ENCODE measurements around the gene SLC41A1.
A peak's percentile ranks its signal among the peaks of the same experiment; 100 is the strongest.

Gene SLC41A1

DNA sequence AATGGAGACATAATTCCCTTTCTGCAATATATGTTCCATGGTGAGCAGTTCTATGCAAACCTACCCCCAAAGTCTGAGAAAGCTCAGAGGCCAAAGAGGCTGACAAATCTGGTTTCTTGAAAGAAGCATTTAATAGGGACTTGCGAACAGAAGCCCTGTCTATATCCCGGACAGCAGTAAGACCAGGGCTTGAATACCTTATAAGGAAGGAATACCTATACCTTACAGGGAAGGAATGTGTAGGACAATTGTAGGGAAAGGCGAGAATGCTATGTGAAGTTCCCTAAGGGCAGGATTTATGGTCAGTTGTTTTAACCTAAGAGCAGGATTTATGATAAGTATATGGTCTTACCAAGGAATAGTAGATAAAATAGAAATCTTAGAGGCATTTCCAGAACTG, 5.0 kb upstream of the SLC41A1 start:
- DNase-seq: no peak

DNA sequence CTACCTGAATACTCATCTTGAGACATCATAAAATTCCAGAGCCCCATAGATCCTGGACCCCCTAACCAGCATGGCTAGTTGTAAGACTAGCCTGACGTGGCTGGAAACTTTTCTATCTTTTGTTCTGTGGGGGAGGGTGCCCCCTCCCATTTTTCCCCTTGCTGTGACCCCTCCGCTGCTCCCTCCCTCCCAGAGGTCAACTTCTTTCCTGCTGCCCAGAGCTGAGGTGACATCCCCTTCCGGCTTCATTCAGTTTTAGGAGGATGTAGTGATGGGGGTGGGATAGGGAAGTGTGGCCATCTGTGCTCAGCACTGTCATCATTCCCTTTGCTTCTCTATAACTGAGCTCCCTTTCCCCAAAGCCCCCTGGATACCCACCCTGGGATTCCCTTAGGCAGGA, 4.4 kb upstream of the SLC41A1 start:
- no peak for DNase-seq

DNA sequence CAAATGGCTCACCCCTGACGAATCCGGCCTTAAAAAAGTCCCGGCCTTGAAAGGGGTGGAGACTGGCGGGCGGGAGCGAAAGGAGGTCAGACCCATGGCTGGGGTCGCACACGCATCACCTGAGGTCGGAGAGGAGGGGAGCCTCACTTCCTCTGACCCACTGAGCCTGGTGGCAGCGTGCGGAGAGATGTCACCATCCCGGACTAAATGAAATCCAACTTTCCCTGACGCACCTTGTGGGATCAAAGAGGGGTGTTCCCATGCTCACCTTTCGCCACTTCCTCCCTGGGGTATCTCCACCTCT, 709 bp upstream of the SLC41A1 start:
- peak; percentile 49 for DNase-seq

DNA sequence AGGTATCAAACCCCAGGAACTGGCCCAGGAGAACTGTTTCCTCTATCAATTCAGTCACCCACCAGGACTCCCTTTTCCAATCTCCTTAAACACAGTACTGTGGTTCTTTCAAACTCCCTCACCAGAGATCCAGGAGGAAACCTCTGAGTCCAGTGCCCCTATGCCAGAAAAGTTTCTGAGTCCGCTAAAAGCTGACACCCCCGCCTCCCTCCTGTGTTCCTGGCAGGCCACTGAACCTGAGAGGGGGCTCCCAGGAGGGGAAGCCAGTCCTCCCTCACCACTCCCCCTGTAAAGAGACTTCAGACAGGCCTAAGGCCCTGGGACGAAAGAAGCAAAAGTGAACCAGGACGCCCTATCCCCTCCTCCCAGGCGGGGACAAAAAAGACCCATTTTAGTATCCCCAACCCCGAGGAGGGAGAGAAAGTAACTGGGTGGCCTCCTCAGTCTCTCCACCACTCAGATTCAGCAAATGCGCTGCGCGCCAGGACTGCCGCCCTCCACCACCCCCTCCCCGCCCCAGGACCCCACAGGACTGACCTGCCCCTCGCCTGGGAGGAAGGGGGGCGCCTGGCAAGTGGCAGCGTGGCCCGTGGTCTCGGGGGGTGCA, 624 bp downstream of the SLC41A1 start:
- peak; percentile 15 for DNase-seq

DNA sequence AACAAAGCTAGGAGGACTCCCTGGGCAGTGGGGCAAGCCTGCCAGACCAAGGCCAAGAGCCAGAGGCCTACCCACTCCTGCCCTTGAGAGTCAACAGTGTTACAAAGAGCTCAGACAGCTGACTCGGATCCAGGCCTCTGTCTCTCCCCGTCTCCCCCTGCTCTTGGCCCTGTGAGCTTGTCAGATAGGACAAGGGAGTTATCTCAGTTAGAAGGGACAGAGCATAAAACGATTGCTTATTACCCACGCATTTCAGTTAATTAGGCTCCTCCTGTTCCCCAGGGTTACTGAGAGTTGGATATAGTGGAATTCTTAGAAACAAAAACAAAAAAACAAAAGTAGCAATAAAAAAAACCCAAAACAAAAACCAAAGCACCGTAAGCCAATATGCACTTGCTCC, 1.3 kb downstream of the SLC41A1 start:
- DNase-seq: peak; percentile 18

DNA sequence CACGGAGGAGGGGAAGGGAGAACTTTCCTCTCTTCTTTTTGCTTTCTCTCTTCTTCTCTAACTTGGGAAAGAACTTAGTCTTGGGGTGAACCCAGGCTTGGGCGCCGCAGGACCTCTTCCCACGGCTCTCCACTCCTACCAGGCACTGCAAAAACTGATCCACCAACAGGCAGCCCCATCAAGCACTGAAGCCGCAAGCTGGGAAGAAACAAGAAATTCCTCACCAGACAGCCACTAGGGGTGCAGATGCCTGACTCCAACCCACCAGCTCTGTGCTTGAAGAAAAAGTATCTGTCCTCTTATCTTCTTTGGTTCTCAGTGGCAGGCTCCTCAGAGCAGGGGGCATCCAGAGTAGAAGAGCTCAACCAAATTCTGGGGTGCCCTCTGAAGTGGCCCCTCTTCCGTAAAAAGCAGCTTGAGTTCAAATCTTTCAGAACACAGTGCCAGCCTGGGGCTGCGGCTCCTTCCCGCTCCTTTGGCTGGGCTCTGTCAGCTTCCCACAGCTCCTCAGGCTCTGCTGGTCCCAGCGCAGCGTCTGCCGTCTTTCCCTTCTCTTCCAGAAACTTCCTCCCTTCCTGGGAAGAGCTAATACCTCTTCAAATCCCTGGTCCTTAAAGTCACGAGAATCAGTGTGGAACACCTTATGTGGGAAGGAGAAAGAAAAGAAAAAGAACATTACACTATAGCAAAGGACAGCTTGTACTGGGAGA, 2.4 kb downstream of the SLC41A1 start:
- DNase-seq: no peak

DNA sequence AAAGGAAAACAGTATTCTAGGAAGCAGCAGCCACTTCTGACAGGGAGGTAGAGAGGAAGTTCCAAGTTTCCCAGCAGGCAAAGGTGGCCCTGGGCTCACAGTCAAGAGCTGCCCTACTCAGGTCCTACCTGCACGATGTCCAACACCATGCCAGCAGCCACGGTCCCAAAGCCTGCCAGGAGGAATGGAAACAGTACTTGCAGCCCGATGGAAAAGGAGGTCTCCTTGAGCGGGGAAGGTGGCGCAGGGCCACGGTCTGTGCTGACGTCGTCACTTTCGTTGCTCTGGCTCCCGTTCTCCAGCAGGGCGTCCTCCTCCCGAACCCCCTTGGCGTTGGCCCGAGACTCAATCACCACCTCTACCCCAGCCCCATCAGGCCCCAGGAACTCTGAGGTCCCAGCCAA, 3.1 kb downstream of the SLC41A1 start:
- DNase-seq: no peak

DNA sequence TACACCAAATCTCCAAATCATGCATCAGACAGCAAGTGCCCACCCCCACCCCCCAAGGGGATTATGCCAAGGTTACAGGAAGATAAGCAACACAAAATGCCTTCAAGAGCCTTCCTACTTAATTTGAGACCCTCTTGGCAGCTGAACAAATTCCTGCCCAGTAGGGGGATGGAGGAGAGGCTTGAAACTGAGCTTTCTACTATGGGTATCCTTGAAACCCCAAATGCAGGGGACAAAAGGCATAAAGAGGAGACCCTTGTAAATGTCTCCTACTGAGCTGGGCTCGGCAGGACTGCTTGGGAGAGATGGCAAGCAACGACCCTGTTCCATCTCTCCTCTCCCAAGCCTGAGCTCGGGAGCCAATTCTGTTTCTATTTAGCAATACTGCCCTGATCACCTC, 3.5 kb downstream of the SLC41A1 start:
- DNase-seq: no peak

DNA sequence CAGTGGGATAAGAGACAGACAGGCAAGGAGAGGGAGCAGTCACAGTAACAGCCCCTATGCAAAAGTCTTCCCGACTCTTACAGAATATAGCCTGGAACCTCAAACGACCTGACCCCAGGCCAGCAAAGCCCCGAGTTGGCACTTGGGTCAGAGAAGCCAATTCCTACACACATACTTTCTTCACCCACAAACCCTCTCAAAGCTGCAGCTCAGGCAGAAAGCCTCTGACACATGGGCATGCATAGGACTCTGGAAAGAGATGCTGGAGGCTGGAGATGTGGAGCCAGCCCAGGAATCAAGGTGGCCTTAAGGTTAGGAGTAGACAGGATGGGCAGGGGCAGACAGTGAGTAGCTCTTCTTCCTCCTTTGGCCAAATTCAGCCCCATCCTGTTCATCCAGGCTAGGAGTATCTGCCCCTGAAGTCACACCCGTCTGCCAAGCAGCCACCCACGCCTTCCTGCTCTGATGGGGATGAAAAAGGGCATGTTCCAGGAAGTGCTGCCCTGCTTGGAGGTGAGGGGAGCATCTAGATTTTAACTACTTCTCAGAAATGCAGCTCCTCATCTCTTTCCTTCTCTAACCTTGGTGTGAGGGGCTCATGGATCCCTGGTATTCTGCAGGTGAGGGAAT, 7.8 kb downstream of the SLC41A1 start:
- peak; percentile 72 for DNase-seq

DNA sequence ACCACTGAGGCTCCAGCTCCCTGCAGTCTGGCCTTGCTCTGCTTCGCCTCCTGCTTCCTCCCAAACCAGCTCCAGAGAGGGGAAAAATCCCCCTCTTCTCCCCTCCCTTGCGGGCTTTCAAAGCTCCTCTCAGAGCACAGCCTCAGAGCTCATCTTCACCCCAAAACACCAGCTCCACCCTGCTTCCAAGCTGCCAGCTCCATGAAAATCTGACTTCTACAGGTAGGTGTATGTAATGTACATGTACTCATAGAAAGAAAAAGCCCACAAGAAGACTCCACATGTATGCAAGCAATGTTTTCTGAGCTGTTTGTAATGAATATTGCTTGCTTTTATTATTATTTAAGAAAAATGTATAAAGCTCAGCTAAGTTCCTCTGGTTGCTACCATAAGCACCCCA, 8.4 kb downstream of the SLC41A1 start:
- DNase-seq: no peak

DNA sequence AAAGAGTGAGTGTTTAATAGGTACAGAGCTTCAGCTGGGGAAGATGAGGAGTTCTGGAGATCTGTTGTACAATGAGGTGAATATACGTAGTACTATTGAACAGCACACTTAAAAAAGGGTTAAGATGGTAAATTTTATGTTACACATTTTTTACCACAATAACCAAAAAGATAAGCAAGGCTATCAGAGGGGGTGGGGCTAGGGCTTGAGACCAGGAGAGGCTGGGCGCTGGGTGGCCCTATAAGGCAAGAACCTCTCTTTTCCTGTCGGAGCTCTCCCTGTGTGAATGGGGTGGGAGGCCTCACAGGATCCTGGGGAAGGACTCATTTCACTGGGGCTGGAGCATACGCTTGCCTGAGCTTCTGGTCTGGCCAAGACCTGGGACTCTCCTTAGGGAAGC, 9.0 kb downstream of the SLC41A1 start:
- no peak for DNase-seq

DNA sequence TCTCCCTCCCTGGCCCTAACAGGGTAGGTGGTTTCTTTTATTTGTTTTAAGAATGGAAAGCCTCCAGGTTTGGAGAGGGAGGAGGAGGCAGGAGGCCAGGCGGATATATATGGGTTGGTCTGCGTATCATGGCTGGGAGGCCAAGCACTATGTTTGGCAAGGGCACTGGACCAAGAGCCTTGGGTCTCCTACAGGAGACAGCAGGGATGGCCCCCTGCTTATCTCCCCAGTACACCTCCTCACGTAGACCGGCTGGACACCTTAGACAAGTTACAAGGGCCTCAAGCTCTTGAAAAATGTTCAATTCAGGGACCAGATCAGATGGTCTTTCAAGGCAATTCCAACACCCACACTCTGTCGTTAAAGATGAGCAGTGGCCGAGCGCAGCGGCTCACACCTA, 10.9 kb downstream of the SLC41A1 start:
- no peak for DNase-seq

DNA sequence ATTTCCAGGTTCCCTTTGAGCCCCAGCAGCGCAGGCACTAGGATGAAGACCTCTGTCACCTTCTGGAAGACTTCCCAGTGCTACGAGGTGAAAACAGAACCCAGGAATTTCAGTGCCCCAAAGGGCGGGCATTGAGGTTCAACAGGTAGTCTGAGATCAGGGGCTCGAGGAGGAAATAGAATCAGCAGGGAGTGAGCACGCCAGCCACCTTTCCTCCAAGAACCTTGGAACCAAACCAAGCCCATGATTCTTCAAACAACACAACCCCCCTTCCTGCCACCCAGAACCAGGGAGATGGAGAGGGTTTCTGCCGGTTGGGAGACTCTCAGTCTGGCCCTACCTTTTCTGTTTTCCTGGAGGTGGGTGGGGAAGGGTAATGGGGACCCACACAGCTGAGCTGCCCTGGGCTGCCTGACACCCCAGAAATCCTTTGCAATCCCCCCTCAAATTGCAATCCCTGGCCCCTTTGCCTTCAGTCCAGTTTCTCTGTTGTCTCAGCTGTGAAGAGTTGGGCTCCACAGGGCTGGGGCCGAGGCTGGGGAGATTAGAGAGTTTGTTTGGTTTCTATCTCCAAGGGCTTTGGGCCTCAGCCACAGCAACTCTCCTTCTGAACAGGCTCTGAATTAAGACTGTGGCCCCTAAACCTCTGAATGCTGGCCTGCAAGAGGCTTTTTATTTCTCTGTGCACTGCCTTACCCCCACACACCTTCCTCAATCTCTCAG, 11.9 kb downstream of the SLC41A1 start:
- no peak for DNase-seq

DNA sequence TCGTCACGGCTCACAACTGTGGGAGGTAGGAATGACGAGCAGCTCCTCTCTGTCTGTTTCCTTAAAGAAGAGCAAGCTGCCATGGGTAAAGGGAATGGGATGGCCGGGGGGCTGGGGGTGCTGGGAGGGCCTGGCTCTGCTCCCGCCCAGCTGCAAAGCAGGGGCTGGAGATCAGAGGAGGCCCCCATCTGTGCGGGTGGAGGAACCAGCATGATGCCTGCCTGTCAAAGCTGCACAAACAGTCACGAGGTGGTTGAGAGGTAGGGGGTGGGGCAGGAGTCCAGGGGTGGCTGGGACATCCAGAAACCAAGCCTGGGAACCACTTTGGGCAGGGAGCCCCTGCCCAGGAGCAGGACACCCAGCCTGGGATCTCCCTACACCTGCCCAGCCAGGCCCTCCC, 12.6 kb downstream of the SLC41A1 start:
- no peak for DNase-seq

DNA sequence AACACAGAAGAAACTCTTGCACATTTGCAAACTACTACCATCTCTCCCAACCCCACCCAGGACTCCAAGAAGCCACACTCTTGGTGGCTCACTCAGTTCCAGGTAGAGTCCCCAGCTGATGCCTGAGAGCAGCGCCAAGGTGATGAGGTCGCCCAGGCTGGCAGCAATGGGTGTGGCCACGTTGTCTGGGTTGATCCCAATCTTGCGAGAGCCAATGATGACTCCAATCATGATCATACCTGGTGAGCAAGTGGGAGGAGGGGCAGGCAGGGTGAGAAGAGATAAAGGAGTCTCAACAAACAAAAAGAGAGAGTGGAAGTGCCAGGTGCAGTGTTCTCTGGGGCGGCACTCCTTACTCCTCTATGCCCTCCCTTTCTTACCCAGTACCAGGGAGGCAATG, 14.4 kb downstream of the SLC41A1 start:
- DNase-seq: no peak

DNA sequence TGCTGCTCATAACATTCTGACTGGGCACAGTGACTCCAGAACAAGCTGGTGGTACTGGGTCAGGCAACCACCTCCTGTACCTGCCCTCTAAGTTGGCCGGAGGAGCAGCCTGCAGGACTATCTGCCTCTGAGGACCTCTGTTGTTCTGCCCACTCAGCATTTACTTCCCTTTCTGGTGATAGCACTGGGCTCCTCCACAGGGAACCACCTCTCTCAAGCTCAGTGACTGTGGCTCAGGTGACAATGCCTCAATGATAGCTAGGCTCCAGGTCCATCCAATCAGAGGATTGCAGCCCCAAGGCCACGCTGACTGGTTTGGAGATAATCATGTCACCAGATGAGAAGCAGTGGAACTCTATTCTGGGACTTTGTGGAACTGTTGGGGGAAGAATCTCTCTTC, 15.8 kb downstream of the SLC41A1 start:
- no peak for DNase-seq

DNA sequence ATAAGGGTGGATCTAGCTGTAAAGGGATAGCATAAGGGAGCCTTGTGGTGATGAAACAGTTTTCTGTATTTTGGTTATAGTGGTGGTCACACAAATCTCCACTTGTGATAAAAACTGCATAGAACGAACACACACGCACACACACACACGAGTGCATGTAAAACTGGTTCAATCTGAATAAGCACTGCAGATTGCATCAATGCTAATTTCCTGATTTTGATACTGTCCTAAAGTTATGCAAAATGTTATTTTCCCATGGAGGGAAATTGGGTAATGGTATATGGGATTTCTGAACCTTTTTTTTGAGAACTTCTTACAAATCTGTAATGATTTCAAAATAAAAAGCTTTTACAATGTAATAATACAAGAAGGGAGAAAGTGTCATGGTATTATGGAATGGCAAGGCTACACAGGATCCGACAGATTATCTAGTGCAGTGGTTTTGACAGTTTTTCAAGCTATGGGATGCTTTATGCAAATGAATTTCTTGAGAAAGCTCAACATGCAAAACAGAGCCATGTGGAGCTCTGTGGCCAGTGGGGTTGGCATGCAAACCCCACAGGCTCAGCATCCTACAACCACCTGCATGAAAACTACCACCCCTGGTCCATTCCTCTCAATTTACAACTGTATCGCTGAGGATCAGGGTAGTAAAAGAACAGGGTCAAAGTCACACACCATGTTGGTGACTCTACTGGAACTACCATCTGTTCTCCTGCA, 18.8 kb downstream of the SLC41A1 start:
- DNase-seq: no peak

DNA sequence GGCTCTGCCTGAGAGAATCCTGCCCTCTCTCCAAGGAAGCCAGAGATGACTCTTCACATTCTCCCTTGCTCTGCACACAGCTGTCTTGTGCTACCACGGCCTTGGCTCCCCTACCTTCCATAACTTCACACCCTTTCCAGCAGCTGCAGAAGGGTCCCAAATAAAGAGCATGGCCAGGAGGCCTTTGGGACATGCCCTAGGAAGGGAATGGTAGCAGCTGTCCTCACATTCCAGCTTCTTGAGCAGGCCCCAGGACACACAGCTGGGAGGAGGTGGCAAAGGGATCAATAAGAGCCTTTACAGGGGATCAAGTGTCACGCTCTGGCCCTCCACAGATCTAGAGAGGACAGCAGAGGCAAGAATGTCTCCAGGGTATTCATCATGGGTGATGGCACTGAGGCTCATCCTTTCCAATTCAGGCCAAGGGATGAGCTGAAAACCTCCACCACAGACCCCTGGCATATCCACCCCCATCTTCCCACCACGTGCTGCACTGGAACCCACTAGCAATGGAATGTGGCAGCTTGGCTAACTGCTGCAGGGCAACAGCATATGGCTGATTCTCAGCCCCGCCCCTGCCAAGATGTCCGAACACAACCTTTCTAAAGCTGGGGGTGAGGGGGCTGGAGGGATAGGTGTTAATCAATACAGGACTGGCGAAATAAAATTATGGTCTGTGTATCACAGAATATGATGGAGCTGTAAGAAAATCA, 19.9 kb downstream of the SLC41A1 start:
- no peak for DNase-seq

DNA sequence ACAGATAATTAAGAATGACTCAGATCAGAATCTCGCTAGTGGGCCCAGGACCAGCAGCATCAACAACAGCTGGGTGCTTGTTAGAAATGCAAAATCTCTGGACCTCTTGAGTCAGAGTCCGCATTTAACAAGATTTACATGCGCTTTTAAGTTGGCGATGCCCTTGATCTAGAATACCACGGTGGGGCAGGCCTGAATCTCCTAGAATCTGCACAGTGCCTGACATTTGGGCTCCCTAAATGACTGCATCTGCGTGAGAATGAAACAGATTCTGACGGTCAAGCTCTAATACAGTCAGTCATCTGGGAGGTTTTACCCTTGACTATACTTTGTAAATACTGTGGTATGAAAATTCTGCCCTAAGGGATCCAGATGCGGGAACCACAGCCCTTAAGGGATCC, 20.5 kb downstream of the SLC41A1 start:
- DNase-seq: no peak

DNA sequence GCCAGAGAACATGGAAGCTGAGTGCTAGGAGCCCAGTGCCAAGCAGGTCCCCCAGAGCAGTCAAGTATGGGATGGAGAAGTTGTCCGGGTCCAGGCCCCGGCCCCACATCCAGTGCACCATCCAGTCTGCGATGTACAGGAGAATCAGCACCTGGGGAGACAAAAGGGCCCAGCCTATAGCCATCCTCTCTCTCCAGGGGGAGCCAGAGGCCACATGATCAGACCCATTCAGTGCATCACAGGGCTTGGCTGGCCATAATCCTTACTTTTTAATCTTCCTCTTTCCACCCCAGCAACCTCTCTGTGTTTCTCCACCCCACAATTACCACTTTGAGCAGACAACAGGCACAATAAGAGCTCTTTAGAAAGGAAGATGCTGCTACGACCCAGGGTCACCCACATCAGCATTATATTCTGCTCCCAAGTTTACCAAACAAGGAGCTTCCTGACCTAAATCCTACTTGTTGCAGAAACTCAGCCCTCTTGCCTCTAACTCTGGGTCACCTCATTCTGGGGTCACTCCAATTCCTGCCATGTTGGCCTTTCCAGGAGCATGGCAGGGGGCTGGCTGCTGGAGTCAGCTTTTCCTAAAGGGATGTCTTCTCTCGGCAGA, 21.3 kb downstream of the SLC41A1 start:
- peak; percentile 66 for DNase-seq

DNA sequence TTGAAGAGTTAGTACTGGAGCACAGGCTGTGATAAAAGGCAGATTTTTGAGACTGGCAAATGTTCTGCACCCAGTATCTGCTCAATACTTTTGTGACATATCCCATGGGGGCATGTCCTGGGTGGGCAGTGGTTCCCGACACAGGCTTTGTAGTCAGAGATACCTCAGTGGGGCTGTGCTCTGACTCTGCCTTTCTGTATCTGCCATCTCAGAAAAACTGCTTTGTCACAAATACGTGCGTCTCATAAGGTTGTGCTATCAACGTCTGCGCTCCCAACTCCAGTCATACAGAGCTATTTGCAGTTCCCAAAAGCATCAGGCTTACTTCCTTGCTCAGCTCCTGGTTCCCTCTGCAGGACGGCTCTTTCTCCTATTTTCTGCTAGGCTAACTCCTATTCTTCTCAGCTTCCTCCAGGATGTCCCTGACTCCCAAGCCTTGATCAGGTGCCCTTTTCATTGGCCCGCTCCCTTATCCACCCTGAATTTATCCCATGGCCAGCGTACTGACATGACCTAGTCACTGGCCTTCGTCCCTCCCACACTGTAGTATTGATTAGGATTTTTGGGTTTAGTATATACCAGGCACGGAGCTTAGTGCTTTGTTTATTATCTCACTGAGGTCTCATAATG, 25.6 kb downstream of the SLC41A1 start:
- DNase-seq: no peak

DNA sequence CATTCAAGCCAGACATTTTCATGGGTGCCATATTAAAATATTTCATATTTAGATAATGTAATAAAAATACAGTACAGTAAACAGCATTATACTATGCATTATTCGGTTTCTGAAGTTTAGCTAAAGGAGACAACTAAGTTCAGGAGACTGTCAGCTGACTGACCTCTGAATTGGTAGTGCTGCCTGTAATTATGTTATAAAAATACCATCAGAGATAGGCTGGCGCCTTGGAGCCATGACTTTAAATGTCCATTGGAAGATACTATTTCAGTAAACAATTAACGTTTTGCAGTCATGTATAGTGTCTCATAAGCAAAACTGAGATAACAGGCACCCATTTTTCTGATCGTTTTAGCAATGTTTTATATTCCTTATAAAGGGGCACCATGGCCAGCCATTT, 26.4 kb downstream of the SLC41A1 start:
- DNase-seq: no peak

All from activated CD4-positive, alpha-beta T cell treated with anti-CD3 and anti-CD28 coated beads for 48 hours (primary cell).